Body of pancreas (tissue), 4 donors: ENCODE results near the gene EXD2. TPM values are rescaled to one million over a fixed set of nuclear protein-coding genes. Genes with fewer than 3 reads are reported as not detected.
"Not testable (repeated sequence)": the region's sequence is repeated elsewhere in the genome, so short reads cannot be mapped to it uniquely, and the experiment has no call there.

ENCODE experiments used
- ATAC-seq: fragments of 150-250 bp; one replicate; pipeline ENCODE4 v1.9.1; 2016
- DNase-seq, 4 donors: peaks; one replicate each; pipeline ENCODE4 v3.0.0-alpha.2; 2019
- H3K27ac ChIP-seq, 4 donors: fragments of 200-600 bp; sonication (generic); 1 replicate in 3 of 4; 2 replicates in 1 of 4; pipeline versions ENCODE4 v1.5.1 to v1.6.1; 2016 to 2019; ENCODE audit warnings: mild to moderate bottlenecking in 1 of 4, mixed read lengths in 1 of 4, moderate library complexity in 1 of 4
- H3K27me3 ChIP-seq, 2 donors: fragments of 200-600 bp; sonication (generic); one replicate each; pipeline ENCODE4 v1.6.0; 2016; ENCODE audit warnings: mild to moderate bottlenecking in 1 of 2
- H3K36me3 ChIP-seq, 2 donors: fragments of 200-600 bp; sonication (generic); replicated peaks in 1 of 2; 2 replicates each; pipeline ENCODE4 v1.5.1; 2016; ENCODE audit warnings: low read depth in 2 of 2; ENCODE audit not compliant: insufficient read depth in 1 of 2
- H3K4me1 ChIP-seq: fragments of 200-600 bp; sonication (generic); one replicate; pipeline ENCODE4 v1.6.0; 2016
- H3K4me3 ChIP-seq, 2 donors: fragments of 200-600 bp; sonication (generic); 1 replicate in 1 of 2; 2 replicates in 1 of 2; pipeline ENCODE4 v1.5.1; 2016 to 2019
- H3K9me3 ChIP-seq, 3 donors: fragments of 200-600 bp; sonication (generic); 1 replicate in 2 of 3; 2 replicates in 1 of 3; pipeline ENCODE4 v1.5.1; 2016
- CTCF ChIP-seq, 7 experiments: fragments of 450-650 bp in 4 of 7; fragments of 200-600 bp in 3 of 7; sonication (generic) in 3 of 7; IDR thresholded peaks; one replicate each; pipeline ENCODE4 v1.5.1; 2016 to 2019; ENCODE audit warnings: antibody characterized with exemption in 7 of 7
- POLR2A ChIP-seq, 3 donors: fragments of 450-650 bp; IDR thresholded peaks; one replicate each; pipeline ENCODE4 v1.6.1; 2016; ENCODE audit warnings: antibody characterized with exemption in 3 of 3, mild to moderate bottlenecking in 2 of 3
- WGBS, 2 donors: methylation state at CpG; one replicate each; pipeline ENCODE4 v1.1.5; 2017; 5-methylcytosine and 5-hydroxymethylcytosine counted together
- intact Hi-C: fragments of 100-400 bp; cut with DNase I; formaldehyde crosslinking; loops from one replicate; pipeline ENCODE4 v1.15.1; 2023
- total RNA-seq, 2 donors: library from RNA; depleted of rRNA; stranded (reverse); fragments of >200 nt; gene quantifications; one replicate each; pipeline ENCODE4 v1.1.0, GENCODE V29; 2016

EXD2 gene
- total RNA-seq, 2 donors from 2014 or later, result 11.2 to 21.5 TPM

- WGBS, 2 donors, result 100% methylated on average over 2 of the region's 2 CpGs
- no peak for DNase-seq
- no peaks in the 10 kb centered on the region for H3K4me1 ChIP-seq
- H3K27ac ChIP-seq, result no peak overlapping the region
- TF ChIP-seq CTCF (IDR thresholded peaks at IDR 0.05) (no peak), POLR2A (IDR thresholded peaks at IDR 0.05) (no peak)
- no peaks in the 10 kb centered on the region for H3K9me3 ChIP-seq
- H3K4me3 ChIP-seq, result no peak overlapping the region
- no peaks in the 10 kb centered on the region for H3K27me3 ChIP-seq
- H3K36me3 ChIP-seq, result no peaks in the 10 kb centered on the region
- ATAC-seq, result no peak
- intact Hi-C loops, result no loop called here
These were observed 84.0 kb downstream of the EXD2 start for GRCh38 chr14:69275331-69275730.

- H3K4me3 ChIP-seq, H3K4me1 ChIP-seq, H3K9me3 ChIP-seq, H3K36me3 ChIP-seq, H3K27me3 ChIP-seq, DNase-seq, ATAC-seq, H3K27ac ChIP-seq, intact Hi-C loops: not testable (repeated sequence)
- WGBS, 2 donors, result 82 to 95% methylated on average over 3 of the region's 3 CpGs
These were observed 86.1 kb downstream of the EXD2 start for GRCh38 chr14:69277356-69277755.

GRCh38 chr14:69280746-69281291 lies 89.5 kb downstream of the EXD2 start:
- no peaks in the 10 kb centered on the region for H3K9me3 ChIP-seq
- no peak overlapping the region for H3K4me3 ChIP-seq
- intact Hi-C loops, result no loop called here
- DNase-seq, result no peak
- no peak for ATAC-seq
- no peak for TF ChIP-seq POLR2A (IDR thresholded peaks at IDR 0.05)
- no peak for TF ChIP-seq CTCF (IDR thresholded peaks at IDR 0.05)
- 83 to 85% methylated on average over 9 of the region's 9 CpGs for WGBS, 2 donors
- H3K27ac ChIP-seq, result no peak overlapping the region
- H3K27me3 ChIP-seq, result no peaks in the 10 kb centered on the region
- no peaks in the 10 kb centered on the region for H3K36me3 ChIP-seq
- H3K4me1 ChIP-seq, result no peaks in the 10 kb centered on the region

- Histone ChIP-seq H3K36me3 (no peaks in the 10 kb centered on the region), H3K9me3 (no peaks in the 10 kb centered on the region), H3K27ac (no peak overlapping the region), H3K27me3 (no peaks in the 10 kb centered on the region), H3K4me1 (no peaks in the 10 kb centered on the region), H3K4me3 (no peak overlapping the region)
- DNase-seq (no peak), ATAC-seq (no peak)
- 75 to 79% methylated on average over 10 of the region's 10 CpGs for WGBS, 2 donors
- intact Hi-C loops, result no loop called here
- TF ChIP-seq POLR2A (IDR thresholded peaks at IDR 0.05) (no peak), CTCF (IDR thresholded peaks at IDR 0.05) (no peak)
These were observed 90.3 kb downstream of the EXD2 start for GRCh38 chr14:69281450-69282169.

GRCh38 chr14:69282448-69282847 lies 91.2 kb downstream of the EXD2 start:
- H3K36me3 ChIP-seq, result no peaks in the 10 kb centered on the region
- H3K4me1 ChIP-seq, result peaks cover 2% of the 10 kb centered on the region
- DNase-seq (no peak), ATAC-seq (no peak)
- intact Hi-C loops, result no loop called here
- no peaks in the 10 kb centered on the region for H3K27me3 ChIP-seq
- no peak overlapping the region for H3K27ac ChIP-seq
- WGBS, 2 donors, result 88 to 89% methylated on average over 6 of the region's 6 CpGs
- no peak for TF ChIP-seq CTCF (IDR thresholded peaks at IDR 0.05)
- TF ChIP-seq POLR2A (IDR thresholded peaks at IDR 0.05), result no peak
- no peaks in the 10 kb centered on the region for H3K9me3 ChIP-seq
- no peak overlapping the region for H3K4me3 ChIP-seq
